Keratinocyte (primary cell): ENCODE measurements around the gene BASP1. TPM values are rescaled to one million over a fixed set of nuclear protein-coding genes. Genes with fewer than 3 reads are reported as not detected.
A peak's percentile ranks its signal among the peaks of the same experiment; 100 is the strongest.

Experiments used
- DNase-seq: peaks from one replicate; pipeline ENCODE4 v3.0.0-alpha.2; 2011; ENCODE audit warnings: low read depth, missing footprints, low spot score
- FAIRE-seq: peaks from 2 replicates; lab custom pipeline; 2011; peaks lifted over from hg19 to GRCh38; lab: Jason Lieb, UNC
- H2AFZ ChIP-seq: 2 replicates; pipeline ENCODE4 v1.6.0; 2012; ENCODE audit warnings: low read length, control low read depth, inconsistent platforms; ENCODE audit not compliant: control insufficient read depth
- H3K27ac ChIP-seq: 2 replicates; pipeline ENCODE4 v1.5.1; 2011; ENCODE audit warnings: low read length; ENCODE audit not compliant: control insufficient read depth, insufficient read depth
- H3K27me3 ChIP-seq: 3 replicates; pipeline ENCODE4 v1.6.0; 2011; ENCODE audit warnings: low read length; ENCODE audit not compliant: control insufficient read depth, insufficient read depth; ENCODE audit errors: extremely low read depth
- H3K36me3 ChIP-seq, 2 experiments: 2 replicates in 1 of 2; 3 replicates in 1 of 2; pipeline ENCODE4 v1.5.1; 2011; ENCODE audit warnings: low read length in 2 of 2, mild to moderate bottlenecking in 1 of 2; ENCODE audit not compliant: control insufficient read depth in 2 of 2, insufficient read depth in 2 of 2; ENCODE audit errors: extremely low read depth in 1 of 2
- H3K4me1 ChIP-seq: 3 replicates; pipeline ENCODE4 v1.5.1; 2011; ENCODE audit warnings: low read length; ENCODE audit not compliant: control insufficient read depth, insufficient read depth; ENCODE audit errors: extremely low read depth
- H3K4me2 ChIP-seq: 3 replicates; pipeline ENCODE4 v1.6.0; 2011; ENCODE audit warnings: low read depth, low read length; ENCODE audit not compliant: control insufficient read depth, insufficient read depth; ENCODE audit errors: extremely low read depth
- H3K4me3 ChIP-seq, 3 experiments: fragments of 200-600 bp in 1 of 3; sonication (generic) in 1 of 3; 2 replicates in 2 of 3; 3 replicates in 1 of 3; pipeline ENCODE4 v1.5.1; 2011 to 2016; ENCODE audit warnings: low read length in 3 of 3, mild to moderate bottlenecking in 3 of 3, control low read depth in 2 of 3, inconsistent platforms in 1 of 3, low read depth in 1 of 3, mixed read lengths in 1 of 3, mixed run types in 1 of 3, moderate library complexity in 1 of 3; ENCODE audit not compliant: control insufficient read depth in 2 of 3, insufficient read depth in 2 of 3; ENCODE audit errors: extremely low read depth in 1 of 3
- H3K79me2 ChIP-seq: 2 replicates; pipeline ENCODE4 v1.6.0; 2012; ENCODE audit warnings: low read length; ENCODE audit not compliant: control insufficient read depth, insufficient read depth
- H3K9ac ChIP-seq: 3 replicates; pipeline ENCODE4 v1.6.0; 2011; ENCODE audit warnings: low read length; ENCODE audit not compliant: control insufficient read depth, insufficient read depth; ENCODE audit errors: extremely low read depth
- H3K9me1 ChIP-seq: 3 replicates; pipeline ENCODE4 v1.6.0; 2011; ENCODE audit warnings: low read length; ENCODE audit not compliant: control insufficient read depth, insufficient read depth; ENCODE audit errors: extremely low read depth
- H3K9me3 ChIP-seq: 2 replicates; pipeline ENCODE4 v1.5.1; 2012; ENCODE audit warnings: low read depth, low read length; ENCODE audit not compliant: control insufficient read depth
- H4K20me1 ChIP-seq: 3 replicates; pipeline ENCODE4 v1.6.0; 2011; ENCODE audit warnings: low read length; ENCODE audit not compliant: control insufficient read depth, insufficient read depth; ENCODE audit errors: extremely low read depth
- EZH2 ChIP-seq: IDR thresholded peaks from one replicate; pipeline ENCODE4 v1.6.1; 2012; ENCODE audit warnings: inconsistent platforms, mild to moderate bottlenecking, low read length, moderate library complexity
- dilution Hi-C: fragments of 300-500 bp; cut with MboI; formaldehyde crosslinking; loops from one replicate; pipeline ENCODE4 v1.7.0; 2020; ENCODE audit warnings: low sequenced_read_pairs; ENCODE audit not compliant: extremely low pct_ligation_motif_present
- polyA plus RNA-seq, 5 experiments: library from polyadenylated mRNA; depleted of rRNA in 3 of 5; stranded (reverse) in 3 of 5; stranded (forward) in 1 of 5; unstranded in 1 of 5; fragments of >200 nt; gene quantifications; 1 replicate in 1 of 5; 2 replicates in 3 of 5; 3 replicates in 1 of 5; pipeline versions ENCODE4 v1.2.1 to v1.2.3, GENCODE V29; 2011 to 2012; ENCODE audit warnings: missing spikeins in 2 of 5, low read depth in 1 of 5, low replicate concordance in 1 of 5
- TF ChIP-seq, protein P1 (sequence below), 3 experiments: IDR thresholded peaks in 1 of 3; conservative IDR thresholded peaks in 1 of 3; optimal IDR thresholded peaks in 1 of 3; 2 replicates in 2 of 3; 3 replicates in 1 of 3; pipeline versions ENCODE3 to v1.5.1; 2011; ENCODE audit warnings: low read length in 3 of 3, mild to moderate bottlenecking in 3 of 3, moderate library complexity in 2 of 3, control low read depth in 1 of 3, inconsistent platforms in 1 of 3; ENCODE audit not compliant: insufficient read depth in 2 of 3; ENCODE audit errors: extremely low read depth in 1 of 3

Gene BASP1
- polyA plus RNA-seq, 1 donor (not counting 4 experiments of a cell fraction or from before 2014, with no cell fraction given), result 127 TPM

- Histone ChIP-seq H3K9me1 (no peaks in the 10 kb centered on the region), H3K4me3 (peak overlapping the region in 2 of 3 experiments; percentile 88 to 93), H3K4me1 (peaks cover 49% of the 10 kb centered on the region), H3K79me2 (peaks cover 70% of the 10 kb centered on the region), H3K27me3 (no peaks in the 10 kb centered on the region), H4K20me1 (no peaks in the 10 kb centered on the region), H3K27ac (no peak overlapping the region), H2AFZ (no peak overlapping the region), H3K36me3 (peaks cover 2 to 7% of the 10 kb centered on the region in 2 experiments), H3K9me3 (no peaks in the 10 kb centered on the region), H3K9ac (no peak overlapping the region), H3K4me2 (peak overlapping the region; percentile 94)
- FAIRE-seq (no peak), DNase-seq (no peak)
- dilution Hi-C loops, result no loop called here
- no peak for TF ChIP-seq EZH2
- TF ChIP-seq, protein P1, sequence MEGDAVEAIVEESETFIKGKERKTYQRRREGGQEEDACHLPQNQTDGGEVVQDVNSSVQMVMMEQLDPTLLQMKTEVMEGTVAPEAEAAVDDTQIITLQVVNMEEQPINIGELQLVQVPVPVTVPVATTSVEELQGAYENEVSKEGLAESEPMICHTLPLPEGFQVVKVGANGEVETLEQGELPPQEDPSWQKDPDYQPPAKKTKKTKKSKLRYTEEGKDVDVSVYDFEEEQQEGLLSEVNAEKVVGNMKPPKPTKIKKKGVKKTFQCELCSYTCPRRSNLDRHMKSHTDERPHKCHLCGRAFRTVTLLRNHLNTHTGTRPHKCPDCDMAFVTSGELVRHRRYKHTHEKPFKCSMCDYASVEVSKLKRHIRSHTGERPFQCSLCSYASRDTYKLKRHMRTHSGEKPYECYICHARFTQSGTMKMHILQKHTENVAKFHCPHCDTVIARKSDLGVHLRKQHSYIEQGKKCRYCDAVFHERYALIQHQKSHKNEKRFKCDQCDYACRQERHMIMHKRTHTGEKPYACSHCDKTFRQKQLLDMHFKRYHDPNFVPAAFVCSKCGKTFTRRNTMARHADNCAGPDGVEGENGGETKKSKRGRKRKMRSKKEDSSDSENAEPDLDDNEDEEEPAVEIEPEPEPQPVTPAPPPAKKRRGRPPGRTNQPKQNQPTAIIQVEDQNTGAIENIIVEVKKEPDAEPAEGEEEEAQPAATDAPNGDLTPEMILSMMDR (optimal IDR thresholded peaks at IDR 0.05 in 1 of 3, IDR thresholded peaks at IDR 0.05 in 1 of 3, conservative IDR thresholded peaks at IDR 0.05 in 1 of 3; ENCODE audit: extremely low read depth in 1 of 3, insufficient read depth in 2 of 3, low read length in 3 of 3), result no peak
These were observed 2.6 kb downstream of the BASP1 start for GRCh38 chr5:17219992-17220391.

GRCh38 chr5:17220469-17220868 lies 3.0 kb downstream of the BASP1 start:
- peaks cover 75% of the 10 kb centered on the region for H3K79me2 ChIP-seq
- dilution Hi-C loops, result no loop called here
- H3K9me1 ChIP-seq, result no peaks in the 10 kb centered on the region
- H3K27me3 ChIP-seq, result no peaks in the 10 kb centered on the region
- TF ChIP-seq, protein P1 (optimal IDR thresholded peaks at IDR 0.05 in 1 of 3, IDR thresholded peaks at IDR 0.05 in 1 of 3, conservative IDR thresholded peaks at IDR 0.05 in 1 of 3; ENCODE audit: extremely low read depth in 1 of 3, insufficient read depth in 2 of 3, low read length in 3 of 3), result no peak
- no peak for TF ChIP-seq EZH2
- H4K20me1 ChIP-seq, result no peaks in the 10 kb centered on the region
- DNase-seq (no peak), FAIRE-seq (no peak)
- H2AFZ ChIP-seq, result no peak overlapping the region
- peaks cover 52% of the 10 kb centered on the region for H3K4me1 ChIP-seq
- peaks cover 2 to 7% of the 10 kb centered on the region in 2 experiments for H3K36me3 ChIP-seq
- H3K9ac ChIP-seq, result no peak overlapping the region
- no peak overlapping the region for H3K27ac ChIP-seq
- H3K4me2 ChIP-seq, result no peak overlapping the region
- no peaks in the 10 kb centered on the region for H3K9me3 ChIP-seq
- H3K4me3 ChIP-seq, result no peak overlapping the region
